ENCODE measurements around the gene ZNRF1. TPM values are rescaled to one million over a fixed set of nuclear protein-coding genes. Genes with fewer than 3 reads are reported as not detected.

The ZNRF1 gene
- total RNA-seq, 1 donor from 2014 or later: 26.8 TPM

GRCh38 chr16:75110637-75111513 is 112.1 kb downstream of the ZNRF1 start:
- TF ChIP-seq, protein P1, sequence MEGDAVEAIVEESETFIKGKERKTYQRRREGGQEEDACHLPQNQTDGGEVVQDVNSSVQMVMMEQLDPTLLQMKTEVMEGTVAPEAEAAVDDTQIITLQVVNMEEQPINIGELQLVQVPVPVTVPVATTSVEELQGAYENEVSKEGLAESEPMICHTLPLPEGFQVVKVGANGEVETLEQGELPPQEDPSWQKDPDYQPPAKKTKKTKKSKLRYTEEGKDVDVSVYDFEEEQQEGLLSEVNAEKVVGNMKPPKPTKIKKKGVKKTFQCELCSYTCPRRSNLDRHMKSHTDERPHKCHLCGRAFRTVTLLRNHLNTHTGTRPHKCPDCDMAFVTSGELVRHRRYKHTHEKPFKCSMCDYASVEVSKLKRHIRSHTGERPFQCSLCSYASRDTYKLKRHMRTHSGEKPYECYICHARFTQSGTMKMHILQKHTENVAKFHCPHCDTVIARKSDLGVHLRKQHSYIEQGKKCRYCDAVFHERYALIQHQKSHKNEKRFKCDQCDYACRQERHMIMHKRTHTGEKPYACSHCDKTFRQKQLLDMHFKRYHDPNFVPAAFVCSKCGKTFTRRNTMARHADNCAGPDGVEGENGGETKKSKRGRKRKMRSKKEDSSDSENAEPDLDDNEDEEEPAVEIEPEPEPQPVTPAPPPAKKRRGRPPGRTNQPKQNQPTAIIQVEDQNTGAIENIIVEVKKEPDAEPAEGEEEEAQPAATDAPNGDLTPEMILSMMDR (conservative IDR thresholded peaks at IDR 0.05; ENCODE audit: low read depth, low read length): peak; percentile 87
- no peak for DNase-seq (ENCODE audit: low read depth)

DNA sequence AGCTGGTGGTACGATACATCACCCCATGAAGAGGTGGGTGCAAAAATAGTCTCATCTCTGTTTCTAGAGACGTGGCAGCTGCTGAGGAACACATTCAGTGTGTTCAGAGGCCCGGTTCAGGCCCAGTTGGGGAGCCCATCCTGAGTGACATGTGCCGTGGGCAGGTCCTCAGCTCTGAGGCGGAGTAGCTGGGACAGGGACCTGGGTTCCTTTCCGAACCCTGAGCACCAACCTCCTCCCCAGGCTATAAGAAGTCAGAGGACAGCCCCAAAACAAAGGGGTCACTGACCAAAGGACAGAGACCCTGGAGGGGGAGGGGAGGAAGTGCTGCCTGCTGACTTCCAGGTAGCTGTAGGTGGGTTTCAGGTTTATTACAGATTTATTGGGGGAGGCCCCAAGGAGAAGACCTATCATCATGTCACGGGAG is 112.7 kb downstream of the ZNRF1 start:
- no peak for DNase-seq (ENCODE audit: low read depth)
- TF ChIP-seq, protein P1 (conservative IDR thresholded peaks at IDR 0.05; ENCODE audit: low read depth, low read length): no peak
- no peak overlapping the region for H3K4me3 ChIP-seq (ENCODE audit: low read depth, low read length)

More at GRCh38 chr16:75110637-75111513, 112.1 kb downstream of the ZNRF1 start:
- peak overlapping the region; percentile 6 for H3K4me3 ChIP-seq (ENCODE audit: low read depth, low read length)

- TF ChIP-seq, protein P1 (conservative IDR thresholded peaks at IDR 0.05; ENCODE audit: low read depth, low read length): no peak
- DNase-seq (ENCODE audit: low read depth): no peak
- H3K4me3 ChIP-seq (ENCODE audit: low read depth, low read length): no peak overlapping the region
Measured at GRCh38 chr16:75111961-75112733, 113.3 kb downstream of the ZNRF1 start.

GRCh38 chr16:75112734-75113491 is 114.1 kb downstream of the ZNRF1 start:
- H3K4me3 ChIP-seq (ENCODE audit: low read depth, low read length): no peak overlapping the region
- TF ChIP-seq, protein P1 (conservative IDR thresholded peaks at IDR 0.05; ENCODE audit: low read depth, low read length): no peak
- DNase-seq (ENCODE audit: low read depth): no peak

- TF ChIP-seq, protein P1 (conservative IDR thresholded peaks at IDR 0.05; ENCODE audit: low read depth, low read length): no peak
- H3K4me3 ChIP-seq (ENCODE audit: low read depth, low read length): no peak overlapping the region
- no peak for DNase-seq (ENCODE audit: low read depth)
Measured at GRCh38 chr16:75113541-75114121, 114.8 kb downstream of the ZNRF1 start.

DNA sequence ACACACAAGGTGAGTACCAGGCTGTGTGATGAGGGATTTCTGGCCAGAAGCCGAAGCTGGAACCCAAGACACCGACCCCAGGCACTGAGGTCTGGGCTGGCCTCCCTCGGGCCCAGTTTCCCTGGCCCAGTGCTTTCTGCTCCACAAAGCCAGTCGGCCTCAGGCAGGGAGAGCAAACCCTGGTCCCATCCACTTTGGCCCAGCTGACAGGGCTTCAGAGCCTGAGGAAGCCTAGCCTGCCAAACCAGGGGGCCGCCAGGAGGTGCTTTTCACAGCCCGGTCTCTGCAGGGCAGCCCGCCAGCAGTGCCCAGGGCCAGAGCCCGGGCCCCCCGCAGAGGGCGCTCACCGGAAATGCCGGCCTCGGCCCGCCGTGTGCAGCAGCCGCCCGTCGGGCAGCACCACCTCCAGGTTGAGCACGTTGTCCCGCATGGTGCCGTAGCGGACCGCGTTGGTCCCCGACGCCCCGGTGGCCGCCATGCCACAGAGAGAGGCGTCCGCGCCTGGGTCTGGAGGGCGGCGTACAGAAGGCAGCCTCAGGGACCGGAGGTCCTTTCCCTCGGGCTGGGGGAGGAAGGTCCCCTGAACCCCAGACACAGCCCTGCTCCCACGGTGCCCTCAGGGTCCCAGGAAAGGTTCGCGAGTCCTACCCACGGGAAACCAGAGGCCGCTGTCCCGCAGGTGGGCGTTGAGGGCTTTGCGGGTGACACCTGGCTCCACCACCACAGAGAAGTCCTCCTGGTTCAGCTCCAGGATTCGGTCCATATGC is 115.5 kb downstream of the ZNRF1 start:
- no peak for DNase-seq (ENCODE audit: low read depth)
- TF ChIP-seq, protein P1 (conservative IDR thresholded peaks at IDR 0.05; ENCODE audit: low read depth, low read length): no peak
- H3K4me3 ChIP-seq (ENCODE audit: low read depth, low read length): no peak overlapping the region
